ENCODE measurements around the gene DPP9.

DPP9 gene

DNA sequence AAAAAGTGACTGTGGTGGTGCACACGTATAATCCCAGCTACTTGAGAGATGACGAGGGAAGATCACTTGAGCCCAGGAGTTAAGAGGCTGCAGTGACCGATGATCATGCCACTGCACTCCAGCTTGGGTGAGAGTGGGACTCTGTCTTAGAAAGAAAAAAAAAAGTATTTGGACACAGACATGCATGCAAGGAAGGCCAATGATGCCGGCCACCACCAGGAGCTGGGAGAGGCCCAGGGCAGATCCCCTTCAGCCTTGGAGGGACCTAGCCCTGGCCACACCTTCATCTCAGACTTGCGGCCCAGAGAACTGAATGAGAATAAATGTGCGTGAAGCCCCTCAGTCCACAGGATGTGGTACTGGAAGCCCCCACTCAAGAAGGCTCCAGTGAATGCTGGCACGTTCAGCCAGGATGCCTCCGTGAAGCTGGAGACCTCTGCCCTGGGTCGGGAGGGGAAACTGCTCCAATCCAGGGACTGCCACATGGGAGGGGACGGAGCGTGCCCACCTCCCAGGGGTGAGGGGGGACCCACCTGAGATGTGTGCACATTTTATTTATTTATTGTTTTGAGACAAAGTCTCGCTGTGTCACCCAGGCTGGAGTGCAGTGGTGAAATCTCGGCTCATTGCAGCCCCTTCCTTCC is 69.7 kb downstream of the DPP9 start:
- no peak for DNase-seq

DNA sequence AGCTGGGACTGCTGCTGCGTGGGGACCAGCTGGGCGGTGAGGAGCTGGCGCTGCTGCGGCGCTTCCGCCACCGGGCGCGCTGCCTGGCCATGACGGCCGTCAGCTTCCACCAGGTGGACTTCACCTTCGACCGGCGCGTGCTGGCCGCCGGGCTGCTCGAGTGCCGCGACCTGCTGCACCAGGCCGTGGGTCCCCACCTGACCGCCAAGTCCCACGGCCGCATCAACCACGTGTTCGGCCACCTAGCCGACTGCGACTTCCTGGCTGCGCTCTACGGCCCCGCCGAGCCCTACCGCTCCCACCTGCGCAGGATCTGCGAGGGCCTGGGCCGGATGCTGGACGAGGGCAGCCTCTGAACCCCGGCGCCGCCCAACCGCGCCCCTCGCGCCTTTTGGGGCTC is 71.6 kb downstream of the DPP9 start:
- DNase-seq, result no peak

DNA sequence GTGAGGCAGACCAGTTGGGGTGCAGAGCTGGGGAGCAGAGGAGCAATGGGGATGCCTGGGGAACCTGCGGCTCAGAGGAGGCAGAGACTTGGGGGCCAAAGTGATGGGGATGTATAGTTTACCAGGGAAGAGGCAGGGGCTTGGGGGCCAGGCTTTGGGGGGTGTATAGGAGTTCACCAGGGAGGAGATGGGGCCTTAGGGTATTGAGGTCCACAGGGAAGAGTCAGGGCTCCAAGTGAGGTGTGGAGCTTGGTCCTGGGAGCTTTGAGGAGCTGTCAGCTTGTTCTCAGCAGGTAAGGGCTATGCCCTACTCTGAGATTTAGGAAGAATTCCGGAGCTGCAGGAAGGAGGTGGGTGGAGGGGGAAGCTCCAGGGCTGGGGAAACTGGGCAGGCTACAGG is 73.5 kb downstream of the DPP9 start:
- no peak for DNase-seq

DNA sequence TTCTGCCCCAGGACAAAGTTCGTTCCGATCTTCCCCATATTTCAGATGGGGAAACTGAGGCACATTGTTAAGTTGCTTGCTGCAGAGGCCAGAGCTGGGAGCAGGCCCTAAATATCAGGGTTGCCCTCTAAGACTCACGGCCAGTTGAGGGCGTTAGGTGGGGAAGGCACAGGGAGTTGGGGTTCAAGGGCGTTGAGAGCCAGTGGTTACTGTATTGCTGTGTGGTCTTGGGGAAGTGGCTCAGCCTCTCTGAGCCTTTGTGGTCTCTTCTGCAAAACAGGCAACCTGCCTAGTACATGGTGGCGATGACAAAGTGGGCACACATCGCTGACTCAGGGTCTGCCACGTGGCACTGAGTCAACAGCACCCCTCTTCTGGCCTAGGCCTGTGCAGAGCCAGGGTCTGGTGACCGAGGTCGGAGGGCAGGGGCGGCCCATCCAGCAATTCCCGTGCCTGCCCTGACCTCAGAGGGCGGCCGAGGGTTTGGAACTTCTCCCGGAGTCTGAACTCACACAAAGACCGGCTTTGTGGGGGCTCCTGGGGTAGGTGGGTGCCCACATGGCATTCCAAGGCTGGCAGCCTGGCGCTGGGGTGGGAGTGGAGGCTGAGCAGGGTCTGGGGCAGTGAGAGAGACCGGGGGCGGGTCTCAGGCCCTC is 74.1 kb downstream of the DPP9 start:
- DNase-seq, result no peak

DNA sequence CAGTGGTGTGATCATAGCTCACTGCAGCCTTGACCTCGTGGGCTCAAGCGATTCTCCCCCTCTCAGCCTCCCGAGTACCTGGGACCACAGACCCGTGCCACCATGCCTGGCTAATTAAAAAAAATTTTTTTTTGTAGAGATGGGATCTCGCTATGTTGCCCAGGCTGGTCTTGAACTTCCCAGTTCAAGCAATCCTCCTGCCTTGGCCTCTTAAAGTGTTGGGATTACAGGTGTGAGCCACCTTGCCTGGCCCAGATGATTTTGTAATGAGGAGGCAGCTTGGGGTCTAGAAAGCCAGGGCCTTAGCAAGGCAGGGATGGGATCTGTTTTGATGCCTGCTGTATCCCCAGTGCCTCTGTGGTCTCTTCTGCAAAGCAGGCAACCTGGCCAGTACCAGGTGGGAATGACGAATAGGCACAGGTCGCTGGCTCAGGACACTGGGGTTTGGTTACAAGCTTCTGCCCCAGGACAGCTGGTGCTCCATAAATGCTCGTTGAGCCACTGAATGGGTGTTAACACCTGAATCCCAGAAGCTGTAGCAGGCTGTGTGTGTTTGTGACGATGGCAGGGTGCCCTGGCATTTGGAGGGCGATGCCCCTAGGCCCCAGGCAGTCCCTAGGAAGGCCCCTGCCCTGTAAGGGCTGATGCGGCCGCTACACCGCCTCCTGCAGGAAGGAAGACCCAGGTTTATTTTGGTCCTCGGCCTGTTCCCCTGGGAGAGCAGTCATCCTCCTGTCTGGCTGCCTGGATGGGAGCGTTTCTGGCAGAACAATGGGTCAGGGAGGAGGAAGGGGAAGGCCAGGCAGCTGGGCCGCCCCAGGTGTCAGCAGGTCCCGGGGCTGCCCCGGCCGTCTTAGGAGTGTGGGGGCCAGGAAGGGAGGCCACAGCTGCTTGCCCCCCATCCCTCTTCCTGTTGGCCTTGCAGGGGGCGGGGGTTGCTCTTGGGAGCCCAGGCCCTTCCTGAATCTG is 75.7 kb downstream of the DPP9 start:
- DNase-seq, result no peak

DNA sequence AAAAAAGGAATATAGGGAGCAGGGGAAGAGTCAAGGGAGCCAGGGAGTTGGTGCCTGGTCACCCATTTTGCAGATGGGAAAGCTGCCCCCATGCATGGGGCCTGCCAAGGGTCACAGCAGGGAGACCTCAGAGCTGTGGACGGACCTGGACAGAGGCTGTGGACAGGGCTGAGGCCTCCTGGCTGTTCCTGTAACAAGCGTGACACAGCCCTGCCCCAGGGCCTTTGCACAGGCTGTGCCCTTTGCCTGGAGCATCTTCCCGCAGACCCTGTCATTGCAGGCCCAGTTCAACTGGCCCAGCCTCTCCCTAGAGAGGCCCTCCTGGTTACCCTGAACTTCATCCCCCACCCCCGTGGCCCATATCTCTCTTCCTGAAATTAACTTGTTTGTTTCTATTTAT is 77.9 kb downstream of the DPP9 start:
- no peak for DNase-seq

DNA sequence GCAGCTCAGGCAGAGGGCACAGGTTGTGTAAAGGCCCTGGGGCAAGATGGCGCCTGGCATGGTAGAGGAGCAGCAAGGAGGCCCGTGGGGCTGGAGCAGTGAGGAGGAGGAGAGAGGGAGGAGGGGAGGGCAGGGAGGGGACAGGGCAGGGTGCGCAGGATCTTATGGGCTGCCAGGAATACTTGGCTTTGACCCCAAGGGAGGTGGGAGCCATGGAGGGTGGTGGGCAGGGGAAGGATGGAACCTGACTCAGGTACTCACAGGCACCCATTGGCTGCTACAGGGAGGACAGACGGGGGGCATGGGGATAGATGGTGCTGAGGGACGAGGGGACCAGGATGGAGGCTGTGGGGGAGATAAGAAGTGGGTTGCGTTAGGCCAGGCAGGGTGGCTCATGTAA is 81.0 kb downstream of the DPP9 start:
- no peak for DNase-seq

DNA sequence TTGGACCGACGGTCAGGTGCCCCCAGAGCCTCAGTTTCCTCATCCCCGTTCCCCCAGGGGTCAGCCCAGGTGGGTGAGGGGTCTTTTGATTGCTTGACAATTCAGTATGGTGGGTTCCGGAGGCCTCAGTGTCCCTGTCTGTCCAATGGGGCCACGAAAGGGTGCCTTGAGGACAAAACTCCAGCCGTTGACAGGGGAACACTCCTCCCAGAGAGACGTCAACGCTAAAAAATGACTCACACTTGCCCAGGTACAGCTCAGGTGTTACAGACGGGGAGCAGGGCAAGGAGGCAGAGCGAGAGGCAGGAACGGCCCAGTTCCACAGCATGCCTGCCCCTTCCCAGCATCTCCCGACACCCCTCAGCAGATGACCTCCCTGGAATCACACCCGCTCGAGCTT is 82.5 kb downstream of the DPP9 start:
- DNase-seq, result no peak

DNA sequence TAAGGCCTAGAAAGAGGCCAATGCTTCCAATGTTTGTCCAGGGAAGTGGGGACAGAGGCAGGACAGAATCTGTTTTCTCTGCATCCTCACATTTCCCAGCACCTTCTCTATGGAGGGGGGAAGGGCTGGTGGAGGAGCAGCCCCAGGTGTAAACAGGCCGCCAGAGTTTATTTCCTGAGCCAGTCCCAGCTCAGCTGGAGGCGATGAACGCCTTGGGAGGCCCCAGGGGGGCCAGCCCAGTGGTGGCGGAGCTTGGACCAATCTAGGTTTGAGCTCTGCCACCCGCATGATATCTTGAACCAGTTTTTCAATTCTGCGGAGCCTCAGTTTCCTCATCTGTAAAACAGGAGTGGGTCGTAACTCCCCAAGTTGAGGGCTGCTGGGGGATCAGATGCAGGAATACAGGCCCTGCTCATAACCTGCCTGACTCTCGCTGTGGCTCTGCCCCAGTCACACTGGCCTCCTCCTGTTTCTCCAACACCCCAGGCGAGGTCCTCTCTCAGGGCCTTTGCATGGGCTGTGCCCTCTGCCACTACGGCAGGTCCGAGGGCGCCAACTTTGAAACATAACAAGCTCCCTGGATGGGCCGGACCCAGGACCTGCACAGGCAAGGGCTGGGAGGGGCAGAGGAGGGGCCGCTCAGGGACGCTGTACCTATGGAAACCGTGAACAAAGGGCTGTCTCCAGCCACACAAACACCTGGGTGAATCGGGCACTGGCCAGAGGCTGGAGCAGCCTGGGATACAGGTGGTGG is 83.2 kb downstream of the DPP9 start:
- DNase-seq, result no peak

DNA sequence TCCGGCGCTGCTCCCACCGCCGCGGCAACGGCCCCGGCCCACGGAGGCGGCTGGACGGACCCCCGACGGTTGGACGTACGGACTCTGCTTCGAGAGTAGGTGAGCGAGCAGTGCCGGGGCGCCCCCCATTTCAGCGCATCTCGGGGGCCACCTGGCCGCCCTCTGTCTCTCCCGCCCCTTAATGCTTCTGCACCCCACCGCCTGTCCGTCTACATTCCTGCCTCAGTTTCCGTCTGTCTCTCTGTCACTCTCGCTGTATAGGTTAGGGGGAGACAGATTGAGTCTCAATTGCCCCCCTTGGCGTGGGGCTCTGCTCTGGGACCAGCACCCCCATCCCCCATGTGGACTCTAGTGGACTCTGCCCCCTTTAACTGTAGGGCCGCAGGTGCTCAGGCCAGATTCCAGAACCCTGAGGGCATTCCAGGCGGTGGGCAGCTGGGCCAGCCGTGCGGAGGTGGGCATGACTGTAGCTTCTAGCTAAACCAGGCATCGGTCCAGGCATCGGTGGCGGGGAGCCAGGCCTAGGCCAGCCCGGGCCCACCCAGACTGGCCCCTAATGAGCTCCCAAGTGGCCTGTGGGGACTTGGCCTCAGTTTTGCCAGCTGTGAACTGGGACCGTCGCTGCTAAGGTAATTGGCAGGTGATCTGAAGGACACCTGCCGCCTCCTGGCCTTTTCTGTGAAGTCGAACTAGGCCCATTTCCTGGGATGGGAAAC is 84.0 kb downstream of the DPP9 start:
- no peak for DNase-seq

DNA sequence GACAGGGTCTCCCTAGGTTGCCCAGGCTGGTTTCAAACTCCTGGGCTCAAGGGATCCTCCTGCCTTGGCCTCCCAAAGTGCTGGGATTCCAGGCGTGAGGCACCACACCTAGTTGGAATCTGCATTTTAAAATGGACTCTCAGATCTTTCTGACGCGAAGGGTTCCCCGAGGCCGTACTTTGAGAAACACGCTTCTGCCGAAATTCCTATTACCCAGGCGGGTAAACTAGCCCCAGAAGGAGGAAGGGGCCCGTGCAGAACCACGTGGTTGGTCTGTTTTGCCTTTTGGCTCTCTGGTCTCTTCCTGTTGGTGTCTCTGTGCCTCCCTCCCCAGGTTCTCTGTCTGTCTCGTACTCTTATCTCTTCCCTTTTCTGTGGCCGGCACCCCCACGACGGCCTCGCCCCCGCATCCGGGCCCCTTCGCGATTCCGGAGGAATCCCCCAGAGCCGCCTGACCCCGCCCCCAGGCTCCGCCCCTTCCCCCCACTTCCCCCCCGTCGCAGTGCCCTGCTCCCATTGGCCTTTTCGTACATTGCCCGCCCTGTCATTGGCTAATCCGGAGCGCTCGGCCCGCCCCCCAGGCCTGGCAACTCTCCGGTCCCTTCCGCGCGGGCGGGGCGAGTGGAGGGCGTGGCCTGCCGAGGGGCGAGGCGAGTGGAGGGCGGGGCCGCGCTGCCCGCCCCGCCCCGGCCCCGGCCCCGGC is 84.7 kb downstream of the DPP9 start, which contains the start of gene TNFAIP8L1:
Gene TNFAIP8L1, plus strand, starts transcription at position 689 of the 703 bp plus-strand sequence. CDS start 12,354 bp downstream, outside the sequence.
- peak; percentile 96 for DNase-seq

DNA sequence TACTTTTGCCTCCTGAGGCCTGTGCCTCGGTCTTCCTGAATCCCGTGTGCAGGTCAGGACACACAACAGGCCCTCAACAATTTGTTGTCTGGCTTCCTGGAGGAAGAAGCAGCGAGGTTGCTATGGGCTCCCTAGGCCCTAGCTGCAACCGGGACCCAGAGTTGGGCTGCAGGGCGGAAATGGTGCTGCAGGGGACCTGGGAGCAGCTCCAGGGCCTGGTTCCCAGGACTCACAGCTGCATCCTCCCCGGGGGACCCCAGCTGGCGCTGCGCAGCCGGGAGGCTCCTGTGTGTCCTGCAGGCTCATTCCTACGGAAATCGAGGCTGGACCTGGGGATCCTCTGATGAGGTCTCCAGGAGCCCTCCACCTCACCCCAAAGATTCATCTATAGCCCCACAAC is 85.3 kb downstream of the DPP9 start:
- DNase-seq, result no peak

DNA sequence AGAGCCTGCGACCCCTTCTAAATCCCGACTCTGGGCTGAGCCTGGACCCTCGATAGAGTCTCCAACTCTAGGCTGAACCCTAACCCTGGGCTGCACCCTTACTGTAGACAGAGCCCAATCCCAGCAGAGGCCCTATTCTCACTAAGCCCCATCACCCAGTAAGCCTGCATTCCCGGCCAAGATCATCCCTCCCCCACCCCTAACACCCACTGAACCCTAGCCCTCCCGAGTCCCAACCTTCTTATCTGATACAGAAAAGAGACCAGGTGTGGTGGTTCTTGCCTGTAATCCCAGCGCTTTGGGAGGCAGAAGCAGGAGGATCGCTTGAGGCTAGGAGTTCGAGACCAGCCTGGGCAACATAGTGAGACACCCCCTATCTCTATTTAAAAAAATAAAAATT is 86.9 kb downstream of the DPP9 start:
- no peak for DNase-seq

DNA sequence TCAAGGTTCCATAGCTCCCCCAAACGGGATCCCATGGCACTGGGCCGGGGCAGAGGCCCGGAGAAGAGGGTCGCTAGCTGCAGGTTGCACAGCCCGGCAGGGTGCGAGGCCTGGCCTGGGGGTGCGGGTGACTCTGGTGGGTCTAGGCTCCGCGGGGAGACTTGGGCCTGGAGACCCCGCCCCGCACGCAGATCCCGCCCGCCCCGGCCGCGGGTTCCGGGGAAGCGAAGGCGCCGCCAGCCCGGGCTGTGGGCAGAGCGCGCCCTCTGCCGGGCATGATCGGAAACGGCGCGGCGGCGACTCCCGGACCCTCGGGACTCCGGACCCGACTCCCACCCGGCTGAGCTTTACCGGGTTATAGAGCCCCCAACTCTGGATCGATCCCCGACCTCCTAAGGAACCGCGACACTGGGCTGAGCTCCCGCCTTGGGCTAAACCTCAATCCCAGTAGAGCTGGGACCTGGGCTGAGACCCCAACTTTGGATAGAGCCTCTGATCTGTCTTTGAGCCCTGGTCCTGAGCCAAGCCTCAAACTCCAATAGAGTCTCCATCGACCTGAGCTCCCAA is 87.4 kb downstream of the DPP9 start:
- peak; percentile 56 for DNase-seq

DNA sequence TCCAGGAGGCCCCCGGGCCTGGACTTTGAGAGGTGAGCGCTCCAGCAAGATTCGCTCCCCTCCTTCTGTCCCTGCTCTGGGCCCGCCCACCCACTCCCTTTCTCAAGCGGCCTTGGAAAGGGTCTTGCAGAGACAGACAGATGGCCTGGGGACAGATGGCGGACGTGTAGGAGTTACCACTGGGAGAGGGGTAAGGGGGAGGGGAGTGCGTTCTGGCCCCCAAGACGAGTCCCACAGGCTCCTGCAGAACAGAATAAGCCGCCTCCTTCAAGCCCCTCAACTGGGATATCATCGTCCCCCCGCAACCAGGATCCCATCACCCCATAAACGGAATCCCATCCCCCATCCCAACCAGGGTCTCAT is 87.9 kb downstream of the DPP9 start:
- no peak for DNase-seq

DNA sequence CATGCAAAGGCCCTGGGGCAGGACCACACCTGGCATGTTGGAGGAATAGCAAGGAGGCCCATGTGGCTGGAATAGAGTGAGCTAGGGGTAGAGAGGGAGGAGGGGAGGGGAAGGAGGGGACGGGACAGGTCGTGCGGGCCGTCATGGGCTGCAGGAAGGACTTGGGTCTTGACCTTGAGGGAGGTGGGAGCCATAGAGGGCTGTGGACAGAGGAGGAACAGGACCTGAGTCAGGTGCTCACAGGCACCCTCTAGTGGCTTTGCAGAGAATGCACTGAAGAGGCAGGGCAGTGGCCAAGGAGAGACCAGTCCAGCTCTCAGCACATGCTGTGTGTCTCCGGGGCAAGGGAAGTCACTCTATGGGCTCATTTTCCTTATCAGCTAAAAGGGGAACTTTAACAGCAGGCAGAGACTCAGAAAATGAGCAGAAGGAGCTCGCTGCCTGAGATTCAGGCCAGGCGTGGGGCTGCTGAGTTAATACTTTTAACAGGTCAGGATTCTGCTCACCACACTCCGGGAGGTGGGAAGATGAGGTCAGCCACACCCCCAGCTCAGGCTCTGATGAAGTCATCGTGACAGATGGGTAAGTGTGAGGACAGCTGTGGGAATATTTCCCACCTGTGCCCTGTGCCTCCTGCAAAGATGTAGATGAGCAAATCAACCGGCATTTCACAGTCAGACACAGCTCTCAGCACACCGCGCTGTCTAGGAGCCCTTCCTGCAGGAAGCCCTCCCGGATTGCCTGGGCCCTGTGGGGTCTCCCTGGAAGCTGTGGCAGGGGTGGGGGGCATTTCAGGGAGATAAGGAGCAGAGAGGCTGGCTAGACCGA is 90.3 kb downstream of the DPP9 start:
- DNase-seq, result peak; percentile 58

All from fibroblast of skin of right quadriceps (primary cell).